Esophagus muscularis mucosa (tissue), 4 donors: ENCODE data around the gene AP1M2.

ENCODE experiments used
- EP300 ChIP-seq: sonication (generic); formaldehyde crosslinking; IDR thresholded peaks from one replicate; pipeline ENCODE4 v1.6.1; 2017; ENCODE audit warnings: antibody characterized with exemption
- POLR2A ChIP-seq: fragments of 450-650 bp; IDR thresholded peaks from one replicate; pipeline ENCODE4 v1.6.1; 2017; ENCODE audit warnings: antibody characterized with exemption, moderate library complexity, mild to moderate bottlenecking, low read depth
- POLR2AphosphoS5 ChIP-seq, 2 donors: sonication (generic); formaldehyde crosslinking; IDR thresholded peaks; one replicate each; pipeline ENCODE4 v1.6.1; 2017; ENCODE audit warnings: antibody characterized with exemption in 2 of 2
- TF ChIP-seq, protein P1 (sequence below), 3 experiments: fragments of 200-600 bp in 2 of 3; fragments of 450-650 bp in 1 of 3; sonication (generic) in 2 of 3; IDR thresholded peaks; one replicate each; pipeline ENCODE4 v1.5.1; 2017 to 2019; ENCODE audit warnings: antibody characterized with exemption in 3 of 3, mild to moderate bottlenecking in 2 of 3, moderate library complexity in 1 of 3

DNA sequence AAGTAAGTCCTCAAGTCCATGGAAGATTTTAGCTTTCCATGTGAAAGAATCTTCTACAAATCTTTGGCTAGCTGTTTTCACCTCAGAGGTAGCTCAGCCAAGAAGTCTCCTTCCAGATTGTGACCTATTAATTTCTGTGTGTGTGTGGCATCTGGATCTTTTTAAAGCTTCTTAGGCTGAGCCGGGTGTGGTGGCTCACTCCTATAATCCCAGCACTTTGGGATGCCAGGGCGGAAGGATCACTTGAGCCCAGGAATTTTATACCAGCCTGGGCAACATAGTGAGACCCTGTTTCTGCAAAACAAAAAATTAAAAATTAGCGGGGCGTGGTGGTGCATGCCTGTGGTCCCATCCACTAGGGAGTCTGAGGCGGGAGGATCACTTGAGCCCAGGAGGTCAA, 24.8 kb upstream of the AP1M2 start:
- TF ChIP-seq POLR2A (no peak), EP300 (no peak), POLR2AphosphoS5 (IDR thresholded peaks at IDR 0.05) (no peak)
- TF ChIP-seq, protein P1, sequence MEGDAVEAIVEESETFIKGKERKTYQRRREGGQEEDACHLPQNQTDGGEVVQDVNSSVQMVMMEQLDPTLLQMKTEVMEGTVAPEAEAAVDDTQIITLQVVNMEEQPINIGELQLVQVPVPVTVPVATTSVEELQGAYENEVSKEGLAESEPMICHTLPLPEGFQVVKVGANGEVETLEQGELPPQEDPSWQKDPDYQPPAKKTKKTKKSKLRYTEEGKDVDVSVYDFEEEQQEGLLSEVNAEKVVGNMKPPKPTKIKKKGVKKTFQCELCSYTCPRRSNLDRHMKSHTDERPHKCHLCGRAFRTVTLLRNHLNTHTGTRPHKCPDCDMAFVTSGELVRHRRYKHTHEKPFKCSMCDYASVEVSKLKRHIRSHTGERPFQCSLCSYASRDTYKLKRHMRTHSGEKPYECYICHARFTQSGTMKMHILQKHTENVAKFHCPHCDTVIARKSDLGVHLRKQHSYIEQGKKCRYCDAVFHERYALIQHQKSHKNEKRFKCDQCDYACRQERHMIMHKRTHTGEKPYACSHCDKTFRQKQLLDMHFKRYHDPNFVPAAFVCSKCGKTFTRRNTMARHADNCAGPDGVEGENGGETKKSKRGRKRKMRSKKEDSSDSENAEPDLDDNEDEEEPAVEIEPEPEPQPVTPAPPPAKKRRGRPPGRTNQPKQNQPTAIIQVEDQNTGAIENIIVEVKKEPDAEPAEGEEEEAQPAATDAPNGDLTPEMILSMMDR (IDR thresholded peaks at IDR 0.05): no peak
